HepG2 (cell line): Measurements from ENCODE around the gene NARS2. TPM values are rescaled to one million over a fixed set of nuclear protein-coding genes. Genes with fewer than 3 reads are reported as not detected.

Experiments used
- ATAC-seq: fragments of 200-7000 bp; cut with Tn5 transposase; 3 replicates; pipeline ENCODE4 v1.9.1; 2020; ENCODE audit warnings: mild to moderate bottlenecking, moderate library complexity
- BruUV-seq: library from RNA; stranded (reverse); fragments of 400-500 nt; replicated peaks from 2 replicates; lab custom pipeline; 2021; lab: Mats Ljungman, UMichigan
- CTCF ChIA-PET: fragments of 300-600 bp; formaldehyde crosslinking; extraction: SDS; loops from one replicate; lab custom pipeline; 2021; ENCODE audit warnings: low total read pairs, inconsistent platforms, low intra/inter-chr PET ratio; lab: Yijun Ruan, JAX
- POLR2A ChIA-PET: fragments of 350-600 bp; sonication (Branson Sonifier 250); formaldehyde crosslinking; loops from one replicate; lab custom pipeline; 2020; ENCODE audit warnings: antibody characterized with exemption, inconsistent platforms; lab: Yijun Ruan, JAX
- DNase-seq: peaks from one replicate; pipeline ENCODE4 v3.0.0-alpha.2; 2015; ENCODE audit warnings: low spot score
- FAIRE-seq: peaks from 3 replicates; lab custom pipeline; 2011; peaks lifted over from hg19 to GRCh38; lab: Jason Lieb, UNC
- H2AFZ ChIP-seq: one replicate; pipeline ENCODE4 v1.6.1; 2011; ENCODE audit warnings: low read length, inconsistent platforms
- H3K27ac ChIP-seq: fragments of 300-600 bp; 3 replicates; pipeline ENCODE4 v1.8.0; 2011; ENCODE audit warnings: mixed run types, mild to moderate bottlenecking, mixed read lengths, low read length, inconsistent platforms; ENCODE audit not compliant: insufficient read depth; ENCODE audit errors: extremely low read length
- H3K27me3 ChIP-seq, 2 experiments: fragments of 200-600 bp in 1 of 2; 2 replicates in 1 of 2; 3 replicates in 1 of 2; pipeline versions ENCODE4 v1.6.0 to v1.8.0; 2011; ENCODE audit warnings: low read length in 2 of 2, mild to moderate bottlenecking in 2 of 2, moderate library complexity in 2 of 2, inconsistent platforms in 1 of 2; ENCODE audit not compliant: insufficient read depth in 2 of 2, control insufficient read depth in 1 of 2
- H3K36me3 ChIP-seq, 2 experiments: fragments of 200-600 bp in 1 of 2; replicated peaks in 1 of 2; 2 replicates in 1 of 2; 3 replicates in 1 of 2; pipeline versions ENCODE4 v1.5.1 to v1.8.0; 2011; ENCODE audit warnings: low read length in 2 of 2, inconsistent platforms in 1 of 2; ENCODE audit not compliant: insufficient read depth in 2 of 2, control insufficient read depth in 1 of 2
- H3K4me1 ChIP-seq: 2 replicates; pipeline ENCODE4 v1.5.1; 2012; ENCODE audit warnings: low read length, inconsistent platforms; ENCODE audit not compliant: insufficient read depth
- H3K4me2 ChIP-seq: 2 replicates; pipeline ENCODE4 v1.6.0; 2011; ENCODE audit warnings: low read depth, low read length, inconsistent platforms
- H3K4me3 ChIP-seq, 3 experiments: fragments of 200-600 bp in 1 of 3; sonication (generic), shearing (Covaris generic) in 1 of 3; replicated peaks in 1 of 3; 2 replicates each; pipeline ENCODE4 v1.5.1; 2011 to 2016; ENCODE audit warnings: low read length in 3 of 3, inconsistent platforms in 2 of 3, low read depth in 2 of 3, mild to moderate bottlenecking in 2 of 3, control low read depth in 1 of 3, mixed read lengths in 1 of 3; ENCODE audit not compliant: insufficient read depth in 1 of 3
- H3K79me2 ChIP-seq: one replicate; pipeline ENCODE4 v1.6.1; 2011; ENCODE audit warnings: low read length, inconsistent platforms; ENCODE audit not compliant: insufficient read depth
- H3K9ac ChIP-seq: 2 replicates; pipeline ENCODE4 v1.6.0; 2011; ENCODE audit warnings: mild to moderate bottlenecking, low read depth, low read length, inconsistent platforms; ENCODE audit not compliant: insufficient read depth
- H3K9me3 ChIP-seq: 2 replicates; pipeline ENCODE4 v1.5.1; 2012; ENCODE audit warnings: mild to moderate bottlenecking, low read length
- H4K20me1 ChIP-seq: 2 replicates; pipeline ENCODE4 v1.6.0; 2011; ENCODE audit warnings: inconsistent platforms, mild to moderate bottlenecking, low read length, moderate library complexity; ENCODE audit not compliant: insufficient read depth
- ARNTL ChIP-seq: sonication (generic); formaldehyde crosslinking; IDR thresholded peaks from 2 replicates; pipeline ENCODE4 v1.4.0; 2020; ENCODE audit warnings: mild to moderate bottlenecking, missing genetic modification reagents
- BHLHE40 ChIP-seq: IDR thresholded peaks from 2 replicates; pipeline ENCODE4 v1.6.1; 2011; ENCODE audit warnings: low read length, improper control_type of control experiment
- FOXK2 ChIP-seq: fragments of 450-650 bp; IDR thresholded peaks from 2 replicates; pipeline ENCODE4 v1.6.1; 2016
- HHEX ChIP-seq: IDR thresholded peaks from 2 replicates; pipeline ENCODE4 v1.6.1; 2016; ENCODE audit warnings: control low read depth
- IKZF1 ChIP-seq: fragments of 450-650 bp; IDR thresholded peaks from 2 replicates; pipeline ENCODE4 v1.7.1; 2016
- POLR2G ChIP-seq: fragments of 200-400 bp; formaldehyde crosslinking; IDR thresholded peaks from 2 replicates; pipeline ENCODE4 v1.6.1; 2018; ENCODE audit warnings: mild to moderate bottlenecking, low read depth, low read length, moderate library complexity
- RAD21 ChIP-seq: fragments of 450-650 bp; formaldehyde crosslinking; IDR thresholded peaks from 2 replicates; pipeline ENCODE4 v1.5.0; 2020; ENCODE audit warnings: mild to moderate bottlenecking
- ZNF337 ChIP-seq: sonication (generic); formaldehyde crosslinking; IDR thresholded peaks from 2 replicates; pipeline ENCODE4 v1.5.1; 2020; ENCODE audit warnings: missing genetic modification reagents, low read depth, mild to moderate bottlenecking, borderline replicate concordance
- ZNF496 ChIP-seq: sonication (generic); formaldehyde crosslinking; IDR thresholded peaks from 2 replicates; pipeline ENCODE4 v1.8.1; 2023; ENCODE audit warnings: mild to moderate bottlenecking, moderate library complexity, missing genetic modification reagents; ENCODE audit not compliant: insufficient replicate concordance
- ZNF703 ChIP-seq: sonication (generic); formaldehyde crosslinking; IDR thresholded peaks from 2 replicates; pipeline ENCODE4 v1.5.1; 2020; ENCODE audit warnings: missing genetic modification reagents, mild to moderate bottlenecking, moderate library complexity, borderline replicate concordance
- ZNF720 ChIP-seq: sonication (generic); formaldehyde crosslinking; IDR thresholded peaks from 2 replicates; pipeline ENCODE4 v1.4.0; 2020; ENCODE audit warnings: missing genetic modification reagents
- ZSCAN22 ChIP-seq: sonication (generic); formaldehyde crosslinking; IDR thresholded peaks from 2 replicates; pipeline ENCODE4 v1.4.0; 2020; ENCODE audit warnings: mild to moderate bottlenecking, missing genetic modification reagents
- WGBS: methylation state at CpG from one replicate; pipeline ENCODE4 v1.1.6; 2017; ENCODE audit warnings: low lambda C conversion rate; 5-methylcytosine and 5-hydroxymethylcytosine counted together
- in situ Hi-C: cut with HindIII; loops from 2 replicates; pipeline ENCODE4 v1.10.0; 2017; ENCODE audit warnings: low pct_unique_long_range_greater_than_20kb; ENCODE audit not compliant: extremely low pct_ligation_motif_present
- intact Hi-C: fragments of 100-400 bp; cut with micrococcal nuclease; formaldehyde crosslinking; loops from one replicate; pipeline ENCODE4 v1.10.0; 2022; ENCODE audit not compliant: unreplicated experiment
- polyA plus RNA-seq, 8 experiments: library from polyadenylated mRNA; depleted of rRNA in 3 of 8; stranded (reverse) in 7 of 8; unstranded in 1 of 8; fragments of >200 nt; fragmentation: Illumina TruSeq in 4 of 8; extraction: Trizol in 4 of 8; gene quantifications; 2 replicates each; pipeline versions ENCODE4 v1.2.1 to v1.2.3, GENCODE V29; 2011 to 2016; ENCODE audit warnings: low read depth in 4 of 8, missing spikeins in 1 of 8, mixed read lengths in 1 of 8; ENCODE audit not compliant: insufficient read depth in 1 of 8
- total RNA-seq, 5 experiments: library from RNA; depleted of rRNA; stranded (reverse); fragments of >200 nt; fragmentation: Illumina TruSeq; extraction: Trizol; gene quantifications; 2 replicates each; pipeline ENCODE4 v1.2.3, GENCODE V29; 2016; ENCODE audit warnings: low read depth in 1 of 5
- TF ChIP-seq, protein P1 (sequence below): sonication (generic); formaldehyde crosslinking; IDR thresholded peaks from 2 replicates; pipeline ENCODE4 v1.5.0; 2020; ENCODE audit warnings: mild to moderate bottlenecking, missing genetic modification reagents
- TF ChIP-seq, protein P2 (sequence below): sonication (generic); formaldehyde crosslinking; IDR thresholded peaks from 2 replicates; pipeline ENCODE4 v1.5.0; 2020; ENCODE audit warnings: mild to moderate bottlenecking, missing genetic modification reagents
- TF ChIP-seq, protein P3 (sequence below): sonication (generic); formaldehyde crosslinking; IDR thresholded peaks from 2 replicates; pipeline ENCODE4 v1.4.0; 2020; ENCODE audit warnings: missing genetic modification reagents
- TF ChIP-seq, protein P4 (sequence below): IDR thresholded peaks from 2 replicates; pipeline ENCODE4 v1.6.1; 2016; ENCODE audit warnings: control low read depth
- TF ChIP-seq, protein P5 (sequence below): sonication (generic); formaldehyde crosslinking; IDR thresholded peaks from 2 replicates; pipeline ENCODE4 v1.8.0; 2022; ENCODE audit warnings: missing genetic modification reagents, mild to moderate bottlenecking, borderline replicate concordance

NARS2 gene
- total and polyA plus RNA-seq, 2 of the 13 experiments (the other 11 are each of a cell fraction or from before 2014, with no cell fraction given) = 45.9 to 65.0 TPM

DNA sequence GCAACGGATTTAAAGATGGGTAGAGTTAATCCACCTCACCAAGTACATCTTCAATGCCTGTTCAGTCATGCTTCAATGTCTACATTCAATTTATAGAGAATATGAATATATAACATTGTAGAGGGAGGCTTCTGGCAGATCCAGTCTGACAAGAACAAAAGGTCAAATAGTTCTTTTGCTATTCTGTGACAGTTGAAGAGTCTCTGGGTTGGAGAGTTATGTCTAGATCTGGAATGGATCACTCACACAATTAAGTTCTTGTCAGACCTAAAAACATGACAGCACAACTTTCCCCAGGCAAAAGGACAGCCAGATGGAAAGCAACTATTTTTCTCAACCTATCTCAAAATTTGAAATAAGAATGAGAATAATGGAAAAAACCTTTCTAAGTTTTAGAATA lies 141.7 kb downstream of the NARS2 start:
- CTCF ChIA-PET = interaction anchor here (1.3 kb wide), 1 partner anchor 205 kb away, joined by 7 read pairs; no protein-coding TSS in a partner anchor
- no peak overlapping the region for H3K27ac ChIP-seq
- FAIRE-seq = no peak
- H3K4me1 ChIP-seq = no peaks in the 10 kb centered on the region
- peaks cover 4 to 17% of the 10 kb centered on the region in 2 experiments; a peak in 2 of 5 replicates for H3K36me3 ChIP-seq
- DNase-seq = no peak
- H3K4me3 ChIP-seq = no peak overlapping the region
- no peaks in the 10 kb centered on the region for H3K79me2 ChIP-seq
- in situ Hi-C loops (no loop called here), intact Hi-C loops (loop anchor here (1.0 kb wide), 1 partner anchor 205 kb away; no protein-coding TSS in a partner anchor)
- H4K20me1 ChIP-seq = no peaks in the 10 kb centered on the region
- H2AFZ ChIP-seq = no peak overlapping the region
- no peaks in the 10 kb centered on the region for H3K27me3 ChIP-seq
- no peak overlapping the region for H3K4me2 ChIP-seq
- WGBS = 89% methylated on average over 1 of the region's 1 CpG
- no peak overlapping the region for H3K9ac ChIP-seq
- POLR2A ChIA-PET = no interaction called here
- H3K9me3 ChIP-seq = no peaks in the 10 kb centered on the region
- no TSS peak for BruUV-seq
- ATAC-seq = no peak
- TF ChIP-seq, protein P1, sequence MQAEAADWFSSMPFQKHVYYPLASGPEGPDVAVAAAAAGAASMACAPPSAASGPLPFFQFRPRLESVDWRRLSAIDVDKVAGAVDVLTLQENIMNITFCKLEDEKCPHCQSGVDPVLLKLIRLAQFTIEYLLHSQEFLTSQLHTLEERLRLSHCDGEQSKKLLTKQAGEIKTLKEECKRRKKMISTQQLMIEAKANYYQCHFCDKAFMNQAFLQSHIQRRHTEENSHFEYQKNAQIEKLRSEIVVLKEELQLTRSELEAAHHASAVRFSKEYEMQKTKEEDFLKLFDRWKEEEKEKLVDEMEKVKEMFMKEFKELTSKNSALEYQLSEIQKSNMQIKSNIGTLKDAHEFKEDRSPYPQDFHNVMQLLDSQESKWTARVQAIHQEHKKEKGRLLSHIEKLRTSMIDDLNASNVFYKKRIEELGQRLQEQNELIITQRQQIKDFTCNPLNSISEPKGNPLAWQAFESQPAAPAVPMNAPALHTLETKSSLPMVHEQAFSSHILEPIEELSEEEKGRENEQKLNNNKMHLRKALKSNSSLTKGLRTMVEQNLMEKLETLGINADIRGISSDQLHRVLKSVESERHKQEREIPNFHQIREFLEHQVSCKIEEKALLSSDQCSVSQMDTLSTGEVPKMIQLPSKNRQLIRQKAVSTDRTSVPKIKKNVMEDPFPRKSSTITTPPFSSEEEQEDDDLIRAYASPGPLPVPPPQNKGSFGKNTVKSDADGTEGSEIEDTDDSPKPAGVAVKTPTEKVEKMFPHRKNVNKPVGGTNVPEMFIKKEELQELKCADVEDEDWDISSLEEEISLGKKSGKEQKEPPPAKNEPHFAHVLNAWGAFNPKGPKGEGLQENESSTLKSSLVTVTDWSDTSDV (CRISPR knock-in tag) = no peak
- no peak for TF ChIP-seq HHEX
- no peak for TF ChIP-seq RAD21 (CRISPR knock-in tag)
- TF ChIP-seq ZNF720 = no peak
- no peak for TF ChIP-seq ZNF703 (CRISPR knock-in tag)
- TF ChIP-seq, protein P2, sequence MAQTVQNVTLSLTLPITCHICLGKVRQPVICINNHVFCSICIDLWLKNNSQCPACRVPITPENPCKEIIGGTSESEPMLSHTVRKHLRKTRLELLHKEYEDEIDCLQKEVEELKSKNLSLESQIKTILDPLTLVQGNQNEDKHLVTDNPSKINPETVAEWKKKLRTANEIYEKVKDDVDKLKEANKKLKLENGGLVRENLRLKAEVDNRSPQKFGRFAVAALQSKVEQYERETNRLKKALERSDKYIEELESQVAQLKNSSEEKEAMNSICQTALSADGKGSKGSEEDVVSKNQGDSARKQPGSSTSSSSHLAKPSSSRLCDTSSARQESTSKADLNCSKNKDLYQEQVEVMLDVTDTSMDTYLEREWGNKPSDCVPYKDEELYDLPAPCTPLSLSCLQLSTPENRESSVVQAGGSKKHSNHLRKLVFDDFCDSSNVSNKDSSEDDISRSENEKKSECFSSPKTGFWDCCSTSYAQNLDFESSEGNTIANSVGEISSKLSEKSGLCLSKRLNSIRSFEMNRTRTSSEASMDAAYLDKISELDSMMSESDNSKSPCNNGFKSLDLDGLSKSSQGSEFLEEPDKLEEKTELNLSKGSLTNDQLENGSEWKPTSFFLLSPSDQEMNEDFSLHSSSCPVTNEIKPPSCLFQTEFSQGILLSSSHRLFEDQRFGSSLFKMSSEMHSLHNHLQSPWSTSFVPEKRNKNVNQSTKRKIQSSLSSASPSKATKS = no peak
- TF ChIP-seq ARNTL (CRISPR knock-in tag) = no peak
- no peak for TF ChIP-seq IKZF1
- TF ChIP-seq ZSCAN22 (CRISPR knock-in tag) = no peak
- TF ChIP-seq, protein P3, sequence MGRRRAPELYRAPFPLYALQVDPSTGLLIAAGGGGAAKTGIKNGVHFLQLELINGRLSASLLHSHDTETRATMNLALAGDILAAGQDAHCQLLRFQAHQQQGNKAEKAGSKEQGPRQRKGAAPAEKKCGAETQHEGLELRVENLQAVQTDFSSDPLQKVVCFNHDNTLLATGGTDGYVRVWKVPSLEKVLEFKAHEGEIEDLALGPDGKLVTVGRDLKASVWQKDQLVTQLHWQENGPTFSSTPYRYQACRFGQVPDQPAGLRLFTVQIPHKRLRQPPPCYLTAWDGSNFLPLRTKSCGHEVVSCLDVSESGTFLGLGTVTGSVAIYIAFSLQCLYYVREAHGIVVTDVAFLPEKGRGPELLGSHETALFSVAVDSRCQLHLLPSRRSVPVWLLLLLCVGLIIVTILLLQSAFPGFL = no peak
- TF ChIP-seq ZNF496 (CRISPR knock-in tag) = no peak
- TF ChIP-seq, protein P4, sequence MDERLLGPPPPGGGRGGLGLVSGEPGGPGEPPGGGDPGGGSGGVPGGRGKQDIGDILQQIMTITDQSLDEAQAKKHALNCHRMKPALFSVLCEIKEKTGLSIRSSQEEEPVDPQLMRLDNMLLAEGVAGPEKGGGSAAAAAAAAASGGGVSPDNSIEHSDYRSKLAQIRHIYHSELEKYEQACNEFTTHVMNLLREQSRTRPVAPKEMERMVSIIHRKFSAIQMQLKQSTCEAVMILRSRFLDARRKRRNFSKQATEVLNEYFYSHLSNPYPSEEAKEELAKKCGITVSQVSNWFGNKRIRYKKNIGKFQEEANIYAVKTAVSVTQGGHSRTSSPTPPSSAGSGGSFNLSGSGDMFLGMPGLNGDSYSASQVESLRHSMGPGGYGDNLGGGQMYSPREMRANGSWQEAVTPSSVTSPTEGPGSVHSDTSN (CRISPR knock-in tag) = no peak
- TF ChIP-seq BHLHE40 = no peak
- no peak for TF ChIP-seq ZNF337 (CRISPR knock-in tag)
- TF ChIP-seq FOXK2 = no peak
- TF ChIP-seq, protein P5, sequence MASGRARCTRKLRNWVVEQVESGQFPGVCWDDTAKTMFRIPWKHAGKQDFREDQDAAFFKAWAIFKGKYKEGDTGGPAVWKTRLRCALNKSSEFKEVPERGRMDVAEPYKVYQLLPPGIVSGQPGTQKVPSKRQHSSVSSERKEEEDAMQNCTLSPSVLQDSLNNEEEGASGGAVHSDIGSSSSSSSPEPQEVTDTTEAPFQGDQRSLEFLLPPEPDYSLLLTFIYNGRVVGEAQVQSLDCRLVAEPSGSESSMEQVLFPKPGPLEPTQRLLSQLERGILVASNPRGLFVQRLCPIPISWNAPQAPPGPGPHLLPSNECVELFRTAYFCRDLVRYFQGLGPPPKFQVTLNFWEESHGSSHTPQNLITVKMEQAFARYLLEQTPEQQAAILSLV (CRISPR knock-in tag) = no peak
- no peak for TF ChIP-seq POLR2G
